Fibroblast of villous mesenchyme (primary cell): ENCODE results near the gene EIF6. TPM values are rescaled to one million over a fixed set of nuclear protein-coding genes. Genes with fewer than 3 reads are reported as not detected.

Source experiments
- DNase-seq: peaks from one replicate; pipeline ENCODE4 v3.0.0-alpha.2; 2010; ENCODE audit warnings: low read depth
- H3K4me3 ChIP-seq: 2 replicates; pipeline ENCODE4 v1.5.1; 2011; ENCODE audit warnings: low read depth, mild to moderate bottlenecking, low read length
- total RNA-seq: library from RNA; depleted of rRNA; stranded (reverse); fragments of >200 nt; gene quantifications from 2 replicates; pipeline ENCODE4 v1.2.3, GENCODE V29; 2012
- TF ChIP-seq, protein P1 (sequence below): IDR thresholded peaks from 2 replicates; pipeline ENCODE4 v1.5.1; 2012; ENCODE audit warnings: low read depth, mild to moderate bottlenecking, low read length; ENCODE audit not compliant: insufficient read depth

EIF6 gene
- total RNA-seq, 1 donor, result 107 TPM

DNA sequence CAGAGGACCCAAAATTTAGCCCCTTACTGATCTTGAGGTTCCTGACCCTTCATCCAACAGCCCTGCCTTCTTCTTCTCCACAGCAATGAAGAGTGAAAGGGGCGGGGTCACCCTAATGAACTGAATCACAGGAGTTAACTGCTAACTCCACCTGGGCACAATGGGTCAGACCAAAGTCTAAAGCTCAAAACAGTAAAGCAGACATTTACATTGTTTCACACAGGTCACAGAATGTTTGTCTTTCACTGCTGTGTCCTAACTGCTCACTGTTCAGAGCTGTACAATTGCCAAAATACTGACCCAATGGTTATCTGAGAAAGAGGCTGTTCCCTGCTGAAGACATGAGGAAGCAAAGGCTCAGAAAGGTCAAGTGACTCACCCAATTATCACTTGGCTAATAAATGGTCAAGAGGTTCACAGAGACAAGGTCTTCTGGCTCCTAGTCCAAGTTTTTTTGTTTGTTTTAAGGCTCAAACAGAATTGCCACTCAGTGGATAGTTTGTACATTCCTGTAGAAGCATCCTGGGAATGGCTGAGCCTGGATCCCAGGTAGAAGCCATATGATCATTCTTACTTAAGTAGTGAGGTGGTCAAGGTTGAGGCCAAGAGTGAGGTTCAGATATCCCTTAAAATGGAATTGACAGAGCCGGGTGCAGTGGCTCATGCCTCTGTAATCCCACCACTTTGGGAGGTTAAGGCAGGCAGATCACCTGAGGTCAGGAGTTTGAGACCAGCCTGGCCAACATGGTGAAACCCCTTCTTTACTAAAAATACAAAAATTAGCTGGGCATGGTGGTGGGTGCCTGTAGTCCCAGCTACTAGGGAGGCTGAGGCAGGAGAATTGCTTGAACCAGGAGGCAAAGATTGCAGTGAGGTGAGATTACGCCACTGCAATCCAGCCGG lies 42.8 kb upstream of the EIF6 start:
- TF ChIP-seq, protein P1, sequence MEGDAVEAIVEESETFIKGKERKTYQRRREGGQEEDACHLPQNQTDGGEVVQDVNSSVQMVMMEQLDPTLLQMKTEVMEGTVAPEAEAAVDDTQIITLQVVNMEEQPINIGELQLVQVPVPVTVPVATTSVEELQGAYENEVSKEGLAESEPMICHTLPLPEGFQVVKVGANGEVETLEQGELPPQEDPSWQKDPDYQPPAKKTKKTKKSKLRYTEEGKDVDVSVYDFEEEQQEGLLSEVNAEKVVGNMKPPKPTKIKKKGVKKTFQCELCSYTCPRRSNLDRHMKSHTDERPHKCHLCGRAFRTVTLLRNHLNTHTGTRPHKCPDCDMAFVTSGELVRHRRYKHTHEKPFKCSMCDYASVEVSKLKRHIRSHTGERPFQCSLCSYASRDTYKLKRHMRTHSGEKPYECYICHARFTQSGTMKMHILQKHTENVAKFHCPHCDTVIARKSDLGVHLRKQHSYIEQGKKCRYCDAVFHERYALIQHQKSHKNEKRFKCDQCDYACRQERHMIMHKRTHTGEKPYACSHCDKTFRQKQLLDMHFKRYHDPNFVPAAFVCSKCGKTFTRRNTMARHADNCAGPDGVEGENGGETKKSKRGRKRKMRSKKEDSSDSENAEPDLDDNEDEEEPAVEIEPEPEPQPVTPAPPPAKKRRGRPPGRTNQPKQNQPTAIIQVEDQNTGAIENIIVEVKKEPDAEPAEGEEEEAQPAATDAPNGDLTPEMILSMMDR, result no peak
- no peak overlapping the region for H3K4me3 ChIP-seq
- peak; percentile 89 for DNase-seq

DNA sequence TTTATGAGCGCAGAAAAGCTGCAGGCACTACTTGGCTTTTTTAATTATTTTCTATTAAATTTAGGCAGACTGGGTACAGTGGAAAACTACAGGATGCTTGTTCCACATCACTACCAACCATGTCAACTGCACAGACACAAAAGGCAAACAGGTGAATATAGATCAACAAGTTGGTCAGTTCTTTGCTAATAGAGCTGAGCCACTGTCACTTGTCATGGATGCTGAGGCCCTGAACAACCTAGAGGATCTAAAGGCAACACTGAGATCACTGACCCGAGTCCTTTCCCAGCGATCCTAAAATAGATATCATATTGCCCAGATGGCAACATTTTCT lies 42.1 kb upstream of the EIF6 start:
- DNase-seq, result no peak
- TF ChIP-seq, protein P1, result no peak
- H3K4me3 ChIP-seq, result no peak overlapping the region

GRCh38 chr20:35326021-35326739 lies 41.6 kb upstream of the EIF6 start:
- no peak overlapping the region for H3K4me3 ChIP-seq
- TF ChIP-seq, protein P1, result no peak
- no peak for DNase-seq

DNA sequence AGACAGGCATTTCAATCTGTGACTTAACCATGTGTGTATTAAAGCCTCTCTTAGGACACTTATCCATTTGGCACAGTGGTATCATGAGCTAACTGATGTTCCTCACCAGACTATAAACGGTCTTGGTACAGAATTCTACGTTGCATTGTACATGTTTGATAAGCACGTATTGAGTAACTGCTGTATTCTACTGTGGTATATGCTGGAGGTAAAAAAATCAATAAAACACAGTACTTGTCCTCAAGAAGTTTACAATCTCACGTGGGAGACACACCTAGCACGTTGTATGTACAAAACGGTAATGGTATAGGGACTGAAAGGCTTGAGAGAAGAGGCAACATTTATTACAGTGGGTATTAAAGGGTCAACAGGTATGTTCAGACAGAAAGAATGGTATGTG lies 40.8 kb upstream of the EIF6 start:
- no peak overlapping the region for H3K4me3 ChIP-seq
- no peak for DNase-seq
- TF ChIP-seq, protein P1, result no peak

- TF ChIP-seq, protein P1, result no peak
- no peak overlapping the region for H3K4me3 ChIP-seq
- DNase-seq, result no peak
Measured at GRCh38 chr20:35320396-35321126, 36.0 kb upstream of the EIF6 start.

GRCh38 chr20:35319871-35320197 lies 35.3 kb upstream of the EIF6 start:
- TF ChIP-seq, protein P1, result no peak
- no peak overlapping the region for H3K4me3 ChIP-seq
- DNase-seq, result no peak
